Transverse colon (tissue), 4 donors: ENCODE data around the gene LRRC9.
"Not testable (repeated sequence)": the region's sequence is repeated elsewhere in the genome, so short reads cannot be mapped to it uniquely, and the experiment has no call there.

Experiments used
- POLR2A ChIP-seq: fragments of 450-650 bp; IDR thresholded peaks from one replicate; pipeline ENCODE4 v1.6.1; 2016; ENCODE audit warnings: antibody characterized with exemption, mild to moderate bottlenecking, moderate library complexity
- POLR2AphosphoS5 ChIP-seq, 3 donors: sonication (generic); formaldehyde crosslinking; IDR thresholded peaks; one replicate each; pipeline ENCODE4 v1.6.1; 2016; ENCODE audit warnings: antibody characterized with exemption in 3 of 3
- TF ChIP-seq, protein P1 (sequence below), 5 experiments: fragments of 200-600 bp in 3 of 5; fragments of 450-650 bp in 2 of 5; sonication (generic) in 3 of 5; IDR thresholded peaks; 1 replicate in 2 of 5; 2 replicates in 3 of 5; pipeline ENCODE4 v1.5.1; 2016 to 2017; ENCODE audit warnings: antibody characterized with exemption in 5 of 5, inconsistent platforms in 3 of 5, mild to moderate bottlenecking in 2 of 5, moderate library complexity in 1 of 5

DNA sequence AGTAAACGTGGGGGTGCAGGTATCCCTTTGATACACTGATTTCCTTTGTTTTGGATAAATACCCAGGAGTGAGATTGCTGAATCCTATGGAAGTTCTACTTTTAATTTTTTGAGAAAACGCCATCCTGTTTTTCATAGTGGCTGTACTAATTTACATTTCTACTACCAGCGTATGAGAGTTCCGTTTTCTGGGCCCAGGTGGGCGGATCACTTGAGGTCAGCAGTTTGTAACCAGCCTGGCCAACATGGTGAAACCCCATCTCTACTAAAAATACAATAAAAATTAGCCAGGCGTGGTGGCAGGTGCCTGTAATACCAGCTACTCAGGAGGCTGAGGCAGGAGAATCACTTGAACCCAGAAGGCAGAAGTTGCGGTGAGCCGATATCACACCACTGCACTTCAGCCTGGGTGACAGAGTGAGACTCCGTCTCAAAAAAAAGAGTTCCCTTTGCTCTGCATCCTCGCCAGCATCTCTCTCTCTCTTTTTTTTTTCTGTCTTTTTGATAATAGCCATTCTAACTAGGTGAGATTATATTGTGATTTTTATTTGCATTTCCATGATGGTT, 22.4 kb downstream of the LRRC9 start:
- TF ChIP-seq POLR2A; POLR2AphosphoS5 (IDR thresholded peaks at IDR 0.05): not testable (repeated sequence)
- TF ChIP-seq, protein P1, sequence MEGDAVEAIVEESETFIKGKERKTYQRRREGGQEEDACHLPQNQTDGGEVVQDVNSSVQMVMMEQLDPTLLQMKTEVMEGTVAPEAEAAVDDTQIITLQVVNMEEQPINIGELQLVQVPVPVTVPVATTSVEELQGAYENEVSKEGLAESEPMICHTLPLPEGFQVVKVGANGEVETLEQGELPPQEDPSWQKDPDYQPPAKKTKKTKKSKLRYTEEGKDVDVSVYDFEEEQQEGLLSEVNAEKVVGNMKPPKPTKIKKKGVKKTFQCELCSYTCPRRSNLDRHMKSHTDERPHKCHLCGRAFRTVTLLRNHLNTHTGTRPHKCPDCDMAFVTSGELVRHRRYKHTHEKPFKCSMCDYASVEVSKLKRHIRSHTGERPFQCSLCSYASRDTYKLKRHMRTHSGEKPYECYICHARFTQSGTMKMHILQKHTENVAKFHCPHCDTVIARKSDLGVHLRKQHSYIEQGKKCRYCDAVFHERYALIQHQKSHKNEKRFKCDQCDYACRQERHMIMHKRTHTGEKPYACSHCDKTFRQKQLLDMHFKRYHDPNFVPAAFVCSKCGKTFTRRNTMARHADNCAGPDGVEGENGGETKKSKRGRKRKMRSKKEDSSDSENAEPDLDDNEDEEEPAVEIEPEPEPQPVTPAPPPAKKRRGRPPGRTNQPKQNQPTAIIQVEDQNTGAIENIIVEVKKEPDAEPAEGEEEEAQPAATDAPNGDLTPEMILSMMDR (IDR thresholded peaks at IDR 0.05): not testable (repeated sequence)
